PC-3 (cell line): ENCODE data around the gene ATP6V1G2.

Experiments used
- CTCF ChIP-seq: fragments of 300-600 bp; sonication (generic); conservative IDR thresholded peaks from 2 replicates; pipeline ENCODE4 v1.5.1; 2017; ENCODE audit warnings: antibody characterized with exemption, low read depth, mild to moderate bottlenecking, low read length
- EZH2 ChIP-seq: fragments of 300-600 bp; sonication (generic); IDR thresholded peaks from one replicate; pipeline ENCODE4 v1.6.1; 2017; ENCODE audit warnings: antibody characterized with exemption, mild to moderate bottlenecking, low read length; ENCODE audit not compliant: unreplicated experiment

GRCh38 chr6:31578184-31579118, 32.0 kb upstream of the ATP6V1G2 start:
- TF ChIP-seq EZH2 = no peak
- no peak for TF ChIP-seq CTCF
